ENCODE results near the gene MPST. TPM values are rescaled to one million over a fixed set of nuclear protein-coding genes. Genes with fewer than 3 reads are reported as not detected.

The MPST gene
- total RNA-seq, 1 experiment from 2014 or later = 51.2 TPM

Other genes starting within 250 kb of the MPST start
- 17.6 and 28.7 TPM in 2 replicates for gene IFT27, start 243.6 kb upstream of the MPST start, total RNA-seq (2022)
- gene PVALB, start 202.7 kb upstream of the MPST start, total RNA-seq (2022) = not detected in 2 replicates
- gene NCF4, start 158.7 kb upstream of the MPST start, total RNA-seq (2022) = not detected in 2 replicates
- gene CSF2RB, start 106.1 kb upstream of the MPST start, total RNA-seq (2022) = not detected in 2 replicates
- 16.2 and 16.4 TPM in 2 replicates for gene TST, start 295 bp upstream of the MPST start, total RNA-seq (2022)
- 11.7 and 12.8 TPM in 2 replicates for gene KCTD17, start 32.0 kb downstream of the MPST start, total RNA-seq (2022)
- not detected in 2 replicates for gene TMPRSS6, start 90.0 kb downstream of the MPST start, total RNA-seq (2022)
- gene IL2RB, start 130.2 kb downstream of the MPST start, total RNA-seq (2022) = not detected in 2 replicates
- gene C1QTNF6, start 168.5 kb downstream of the MPST start, total RNA-seq (2022) = 6.6 and 11.6 TPM in 2 replicates
- not detected in 2 replicates for gene SSTR3, start 192.7 kb downstream of the MPST start, total RNA-seq (2022)
- 42.4 and 52.6 TPM in 2 replicates for gene RAC2, start 224.5 kb downstream of the MPST start, total RNA-seq (2022)

All from MCF 10A (cell line).